ENCODE measurements around the gene AOPEP.

Gene AOPEP

GRCh38 chr9:94993821-94994165, 267.3 kb downstream of the AOPEP start:
- no peak for TF ChIP-seq MAX (IDR thresholded peaks at IDR 0.05)
- no peak for TF ChIP-seq TAF1 (IDR thresholded peaks at IDR 0.05; ENCODE audit: low read depth)
- TF ChIP-seq CEBPB (IDR thresholded peaks at IDR 0.05) = no peak
- TF ChIP-seq EGR1 (IDR thresholded peaks at IDR 0.05) = no peak
- no peak for TF ChIP-seq NFIC (IDR thresholded peaks at IDR 0.05)
- TF ChIP-seq TCF12 (IDR thresholded peaks at IDR 0.05; ENCODE audit: low read depth) = no peak
- no peak for TF ChIP-seq USF1 (IDR thresholded peaks at IDR 0.05)
- no peak for TF ChIP-seq YY1 (IDR thresholded peaks at IDR 0.05; ENCODE audit: low read depth)
- TF ChIP-seq RAD21 (IDR thresholded peaks at IDR 0.05; ENCODE audit: low read depth) = no peak
- TF ChIP-seq FOXM1 (IDR thresholded peaks at IDR 0.05; ENCODE audit: borderline replicate concordance, low read depth) = no peak

GRCh38 chr9:94995048-94995693, 268.7 kb downstream of the AOPEP start:
- TF ChIP-seq YY1 (IDR thresholded peaks at IDR 0.05; ENCODE audit: low read depth) (no peak), TEAD4 (IDR thresholded peaks at IDR 0.05) (no peak), EP300 (IDR thresholded peaks at IDR 0.05; ENCODE audit: borderline replicate concordance) (no peak)

GRCh38 chr9:94996641-94997040, 270.1 kb downstream of the AOPEP start:
- TF ChIP-seq EGR1 (IDR thresholded peaks at IDR 0.05) (no peak), USF1 (IDR thresholded peaks at IDR 0.05) (no peak), FOXM1 (IDR thresholded peaks at IDR 0.05; ENCODE audit: borderline replicate concordance, low read depth) (no peak), EP300 (IDR thresholded peaks at IDR 0.05; ENCODE audit: borderline replicate concordance) (no peak), CREB1 (IDR thresholded peaks at IDR 0.05; ENCODE audit: low read depth) (no peak), MAX (IDR thresholded peaks at IDR 0.05) (no peak), NFIC (IDR thresholded peaks at IDR 0.05) (no peak), ZBTB7A (IDR thresholded peaks at IDR 0.05; ENCODE audit: low read depth) (no peak), REST (IDR thresholded peaks at IDR 0.05; ENCODE audit: low read depth) (no peak)

GRCh38 chr9:94997727-94998126, 271.2 kb downstream of the AOPEP start:
- TF ChIP-seq USF1 (IDR thresholded peaks at IDR 0.05) (no peak), NFIC (IDR thresholded peaks at IDR 0.05) (no peak), FOXM1 (IDR thresholded peaks at IDR 0.05; ENCODE audit: borderline replicate concordance, low read depth) (no peak), RAD21 (IDR thresholded peaks at IDR 0.05; ENCODE audit: low read depth) (no peak), REST (IDR thresholded peaks at IDR 0.05; ENCODE audit: low read depth) (no peak), EP300 (IDR thresholded peaks at IDR 0.05; ENCODE audit: borderline replicate concordance) (no peak), YY1 (IDR thresholded peaks at IDR 0.05; ENCODE audit: low read depth) (no peak), CEBPB (IDR thresholded peaks at IDR 0.05) (no peak), TEAD4 (IDR thresholded peaks at IDR 0.05) (no peak), TCF12 (IDR thresholded peaks at IDR 0.05; ENCODE audit: low read depth) (no peak), MAX (IDR thresholded peaks at IDR 0.05) (no peak), CREB1 (IDR thresholded peaks at IDR 0.05; ENCODE audit: low read depth) (no peak), ZBTB7A (IDR thresholded peaks at IDR 0.05; ENCODE audit: low read depth) (no peak), EGR1 (IDR thresholded peaks at IDR 0.05) (no peak), TAF1 (IDR thresholded peaks at IDR 0.05; ENCODE audit: low read depth) (no peak)

GRCh38 chr9:94999832-95000231, 273.3 kb downstream of the AOPEP start:
- TF ChIP-seq TEAD4 (IDR thresholded peaks at IDR 0.05) (no peak), REST (IDR thresholded peaks at IDR 0.05; ENCODE audit: low read depth) (no peak), TAF1 (IDR thresholded peaks at IDR 0.05; ENCODE audit: low read depth) (no peak), CEBPB (IDR thresholded peaks at IDR 0.05) (no peak), CREB1 (IDR thresholded peaks at IDR 0.05; ENCODE audit: low read depth) (no peak), RAD21 (IDR thresholded peaks at IDR 0.05; ENCODE audit: low read depth) (no peak)
